ENCODE data around the gene AKIRIN1. TPM values are rescaled to one million over a fixed set of nuclear protein-coding genes. Genes with fewer than 3 reads are reported as not detected.
"Not testable (repeated sequence)": the region's sequence is repeated elsewhere in the genome, so short reads cannot be mapped to it uniquely, and the experiment has no call there.

Gene AKIRIN1
- polyA plus RNA-seq, 1 donor, result 122 TPM

GRCh38 chr1:38992412-38993111 is 1.5 kb downstream of the AKIRIN1 start:
- no peak for DNase-seq

DNA sequence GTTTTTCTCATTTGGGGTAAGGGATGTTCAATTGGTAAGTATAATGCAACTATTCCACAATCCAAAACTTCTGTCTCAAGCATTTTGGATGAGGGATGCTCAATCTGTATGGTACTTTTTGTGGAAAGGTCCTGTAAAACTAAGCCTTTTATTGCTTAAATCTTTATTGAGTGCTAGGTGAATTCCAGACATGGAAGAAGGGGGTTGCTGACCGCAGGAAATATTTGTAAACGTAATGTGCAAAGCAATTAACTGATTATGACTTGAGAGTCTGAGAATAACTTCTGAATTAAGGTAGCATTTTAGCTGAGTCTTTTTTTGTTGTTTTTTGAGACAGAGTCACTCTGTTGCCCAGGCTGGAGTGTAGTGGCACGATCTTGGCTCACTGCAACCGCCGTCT is 3.1 kb downstream of the AKIRIN1 start:
- no peak for DNase-seq

DNA sequence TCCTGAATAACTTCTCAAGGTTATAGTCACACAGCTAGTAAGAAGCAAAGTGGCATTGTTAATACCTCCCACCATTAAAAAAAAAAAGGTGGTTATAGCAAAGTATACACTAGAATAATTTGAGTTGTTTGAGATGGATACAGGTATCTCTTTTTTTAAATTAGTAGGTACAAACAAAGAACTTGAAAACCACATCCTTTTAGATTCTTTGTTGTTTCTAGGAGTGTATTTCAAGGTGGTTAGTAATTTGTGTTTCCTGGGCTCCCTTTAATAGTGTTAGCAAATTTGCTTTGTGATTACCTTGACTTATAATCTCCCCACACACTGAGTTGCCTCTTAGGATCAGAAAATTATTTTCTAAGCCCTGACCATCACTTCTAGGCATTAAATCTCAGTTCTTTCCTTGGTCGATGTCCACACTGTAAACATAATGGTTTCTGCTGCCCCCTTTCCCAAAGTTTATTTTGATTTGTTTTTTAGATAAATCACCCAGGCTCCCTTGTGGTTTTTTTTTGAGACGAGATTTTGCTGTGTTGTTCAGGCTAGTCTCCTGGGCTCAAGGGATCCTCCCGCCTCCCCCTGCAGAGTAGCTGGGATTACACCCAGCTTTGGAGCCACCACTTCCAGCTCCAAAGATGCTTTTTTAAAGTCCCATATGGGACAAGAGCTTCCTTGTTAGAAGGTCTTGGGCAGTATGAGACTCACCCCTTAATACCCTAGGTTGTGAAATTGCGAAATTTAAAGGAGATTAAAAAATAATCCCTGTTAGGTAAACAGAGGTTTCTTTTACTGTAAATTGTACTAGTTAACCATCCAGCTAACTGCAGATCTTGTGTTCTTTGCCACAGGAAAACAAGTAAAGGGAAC is 6.2 kb downstream of the AKIRIN1 start:
- DNase-seq, result no peak

- DNase-seq, result no peak
These were observed 6.8 kb downstream of the AKIRIN1 start for GRCh38 chr1:38997901-38998190.

DNA sequence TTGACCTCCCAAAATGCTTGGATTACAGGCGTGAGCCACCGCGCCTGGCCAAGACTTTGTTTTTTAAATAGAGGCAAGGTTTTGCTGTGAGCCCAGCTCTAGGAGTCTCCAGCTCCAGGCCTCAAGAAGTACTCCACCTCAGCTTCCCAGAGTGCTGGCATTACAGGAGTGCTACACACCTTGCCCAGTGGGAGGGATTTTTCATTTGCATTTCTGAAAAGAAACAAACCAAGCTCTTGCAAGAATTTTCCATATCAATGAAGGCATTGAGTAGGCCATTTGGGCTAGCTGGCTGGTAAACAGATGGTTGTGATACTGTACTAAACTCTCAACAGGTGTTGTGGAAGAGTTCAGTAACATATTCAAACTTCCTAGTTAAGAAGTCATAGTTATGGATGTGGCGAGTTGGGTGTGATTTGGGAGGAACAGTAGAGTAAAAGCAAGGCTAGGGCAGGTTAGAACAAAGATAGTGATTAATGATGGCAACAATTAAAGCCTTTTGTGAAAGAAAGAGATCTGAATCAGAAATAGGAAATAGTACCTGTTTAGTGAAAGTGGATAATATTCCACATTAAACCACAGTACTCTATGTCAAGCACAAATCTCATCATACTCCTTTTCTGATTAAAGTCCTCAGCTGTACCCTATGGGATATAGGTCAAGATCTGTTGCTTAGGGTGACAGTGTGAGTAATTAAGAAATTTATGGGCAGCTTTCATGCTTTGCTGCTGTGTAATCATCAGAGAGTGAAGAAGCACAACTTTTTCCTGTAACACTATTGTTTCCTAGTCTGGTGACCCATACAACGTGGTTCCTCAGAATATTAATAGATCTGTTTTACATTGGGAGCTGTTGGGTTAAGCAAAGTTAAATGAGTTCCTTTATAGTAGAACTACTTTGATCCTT is 10.7 kb downstream of the AKIRIN1 start:
- no peak for DNase-seq

DNA sequence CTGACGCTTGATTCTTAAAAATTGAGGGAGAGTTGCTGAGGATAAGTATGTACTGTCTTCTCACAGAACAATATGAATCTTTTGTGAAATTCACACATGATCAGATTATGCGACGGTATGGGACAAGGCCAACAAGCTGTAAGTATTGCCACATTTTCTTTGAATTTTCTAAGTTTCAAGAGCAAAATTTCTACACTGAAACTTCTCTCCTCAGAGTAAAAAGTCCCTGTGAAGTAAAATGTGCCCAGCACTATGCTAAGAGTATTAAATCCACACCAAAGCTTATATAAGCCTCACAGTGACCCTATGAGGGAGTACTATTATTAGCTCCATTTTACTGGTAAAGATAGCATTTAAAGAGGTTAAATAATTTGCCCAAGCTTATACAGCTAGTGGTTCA is 12.2 kb downstream of the AKIRIN1 start:
- DNase-seq, result no peak

DNA sequence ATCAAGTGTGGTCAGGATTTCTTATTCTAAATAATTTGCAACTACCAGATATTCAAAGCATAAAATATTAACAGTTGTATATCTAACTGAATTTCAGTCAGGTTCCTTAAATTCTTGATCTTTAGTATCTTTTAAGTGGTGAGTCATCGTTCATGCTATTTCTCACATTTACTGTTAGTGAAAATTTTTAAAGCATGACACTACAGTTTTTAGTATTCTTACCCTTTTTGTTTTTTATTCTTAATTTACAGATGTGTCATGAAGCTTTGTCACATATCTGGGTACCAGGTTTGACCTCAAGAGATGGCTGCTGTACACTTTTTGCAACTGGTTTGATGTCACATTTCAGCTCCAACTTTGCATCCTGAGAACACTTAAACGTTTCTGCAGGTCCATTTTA is 12.7 kb downstream of the AKIRIN1 start:
- DNase-seq, result no peak

GRCh38 chr1:39006287-39006686 is 15.2 kb downstream of the AKIRIN1 start:
- no peak for DNase-seq

DNA sequence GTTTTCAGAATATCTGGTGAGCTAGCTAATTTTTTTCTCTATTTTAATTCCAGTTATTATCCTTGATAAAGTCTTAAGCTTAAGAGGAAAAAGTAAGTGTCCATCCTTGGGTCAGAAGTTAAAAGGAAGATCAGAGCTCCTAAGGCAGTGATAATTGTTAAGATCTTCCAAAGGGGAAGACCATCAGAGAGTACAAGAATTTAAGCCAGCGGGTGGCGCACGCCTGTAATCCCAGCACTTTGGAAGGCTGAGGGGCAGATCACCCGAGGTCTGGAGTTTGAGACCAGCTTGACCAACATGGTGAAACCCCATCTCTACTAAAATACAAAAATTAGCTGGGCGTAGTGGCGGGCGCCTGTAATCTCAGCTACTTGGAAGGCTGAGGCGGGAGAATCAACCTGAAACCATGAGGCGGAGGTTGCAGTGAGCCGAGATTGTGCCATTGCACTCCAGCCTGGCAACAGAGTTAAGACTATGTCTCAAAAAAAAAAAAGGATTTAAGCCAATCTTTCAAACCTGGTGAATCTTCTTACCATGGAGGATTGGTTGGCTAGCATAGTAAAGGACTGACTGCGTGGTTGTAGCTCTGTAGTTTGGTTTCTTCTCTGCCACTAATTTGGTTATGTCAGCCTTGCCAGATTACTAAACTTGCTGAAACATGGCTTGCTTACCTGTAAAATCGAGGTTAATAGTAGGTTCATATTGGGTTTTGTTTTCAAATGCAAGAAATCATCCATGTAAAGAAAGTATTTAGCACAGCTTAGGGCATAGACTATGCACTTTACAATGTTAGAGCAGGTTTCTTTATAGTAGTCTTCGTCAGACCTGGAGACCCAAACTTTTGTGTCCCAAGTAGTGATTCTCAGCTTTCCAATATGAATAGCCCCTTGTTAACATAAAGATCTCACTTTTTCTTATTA is 15.9 kb downstream of the AKIRIN1 start:
- DNase-seq, result no peak

DNA sequence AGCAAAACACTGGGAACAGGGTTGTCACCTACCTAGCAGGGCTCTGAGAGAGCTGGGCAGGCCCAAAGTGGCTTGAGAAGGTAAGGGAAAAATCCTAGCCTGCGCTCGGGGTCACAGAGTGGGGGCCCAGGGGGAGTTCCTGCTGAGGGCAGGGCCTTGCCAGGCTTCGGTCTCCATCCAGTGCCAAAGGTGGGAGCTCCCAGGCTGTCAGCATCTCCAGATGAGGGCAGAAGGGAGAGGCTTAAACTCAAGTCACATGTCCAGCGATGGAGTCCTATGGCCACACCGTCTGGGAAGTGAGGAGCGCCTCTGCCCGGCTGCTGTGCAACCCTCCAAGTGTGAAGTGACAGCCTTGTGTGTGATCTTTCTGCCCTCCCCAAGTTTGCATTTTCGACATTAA is 23.9 kb downstream of the AKIRIN1 start:
- not testable (repeated sequence) for DNase-seq

DNA sequence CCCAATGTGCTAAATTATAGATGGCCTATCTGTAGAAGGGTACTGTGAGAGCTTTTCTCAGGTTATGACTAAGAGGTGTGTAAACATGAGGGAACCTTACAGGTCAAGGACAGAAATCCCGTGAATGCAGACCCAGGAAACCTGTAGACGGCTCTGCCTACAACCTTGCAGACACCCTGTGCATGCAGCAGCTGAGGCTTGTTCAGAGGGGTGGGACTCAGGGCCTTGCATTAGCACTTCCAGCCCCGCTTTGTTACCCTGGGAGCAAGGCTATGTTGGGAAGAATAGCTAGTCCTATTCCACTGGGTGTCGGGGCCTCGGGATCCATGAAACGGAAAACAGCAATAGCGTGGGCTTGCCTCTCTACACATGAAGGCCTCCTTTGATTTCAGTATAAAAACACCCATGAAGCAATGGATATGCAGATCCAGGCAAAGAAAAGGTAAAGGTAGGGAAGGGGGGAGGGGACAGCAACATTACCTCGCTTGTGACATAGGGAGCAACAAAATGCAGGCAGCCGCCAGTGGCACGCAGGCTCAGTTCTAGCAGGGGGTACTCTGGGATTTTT is 25.6 kb downstream of the AKIRIN1 start:
- DNase-seq, result no peak

GRCh38 chr1:39017266-39017665 is 26.2 kb downstream of the AKIRIN1 start:
- no peak for DNase-seq

GRCh38 chr1:39020494-39020893 is 29.4 kb downstream of the AKIRIN1 start:
- DNase-seq, result not testable (repeated sequence)

GRCh38 chr1:39021426-39021825 is 30.4 kb downstream of the AKIRIN1 start:
- no peak for DNase-seq

DNA sequence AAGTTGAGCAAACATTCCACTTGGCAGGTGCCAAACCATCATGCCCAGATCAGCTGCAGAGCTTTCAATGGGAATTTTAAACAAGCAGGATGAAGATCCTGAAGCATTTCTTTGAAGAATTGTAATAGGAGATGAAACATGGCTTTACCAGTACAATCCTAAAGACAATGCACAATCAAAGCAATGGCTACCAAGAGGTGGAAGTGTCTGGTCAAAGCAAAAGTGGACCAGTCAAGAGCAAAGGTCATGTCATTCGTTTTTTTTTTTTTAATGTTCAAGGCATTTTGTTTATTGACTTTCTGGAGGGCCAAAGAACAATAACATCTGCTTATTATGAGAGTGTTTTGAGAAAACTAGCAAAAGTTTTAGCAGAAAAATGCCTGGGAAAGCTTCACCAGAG is 32.1 kb downstream of the AKIRIN1 start:
- DNase-seq, result no peak

DNA sequence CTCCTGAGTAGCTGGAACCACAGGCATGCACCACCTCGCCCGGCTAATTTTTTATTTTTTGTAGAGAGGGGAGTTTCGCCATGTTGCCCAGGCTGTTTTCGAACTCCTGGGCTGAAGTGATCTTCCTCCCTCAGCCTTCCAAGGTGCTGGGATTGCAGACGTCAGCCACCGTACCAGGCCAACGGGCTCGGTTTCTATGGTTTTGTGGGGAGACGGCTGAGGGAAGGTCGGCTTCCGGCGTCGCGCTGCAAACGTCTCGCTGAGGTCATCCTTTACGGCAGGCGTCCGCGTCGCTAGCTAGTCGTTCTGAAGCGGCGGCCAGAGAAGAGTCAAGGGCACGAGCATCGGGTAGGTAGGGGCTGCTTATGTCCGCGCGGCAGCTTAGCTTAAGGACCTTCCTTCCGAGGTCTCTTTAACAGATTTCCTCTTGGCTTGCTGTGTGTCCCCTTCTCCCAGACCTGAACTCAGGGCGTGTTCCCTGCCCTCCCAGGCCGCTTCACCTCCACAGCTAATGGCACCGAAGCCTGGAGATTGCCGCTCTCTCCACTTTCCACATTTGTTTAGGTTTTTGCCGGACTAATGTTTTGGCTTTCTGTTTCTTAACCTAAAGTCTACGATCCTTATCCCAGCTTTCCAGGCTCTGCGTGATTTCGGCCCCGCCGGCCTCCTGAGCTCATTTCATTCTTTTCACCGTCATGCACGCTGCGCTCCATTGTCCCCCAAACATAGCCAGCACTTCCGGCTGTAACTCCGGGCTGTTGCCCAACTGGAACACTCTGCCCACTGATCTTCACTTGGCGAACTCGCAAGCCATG is 35.2 kb downstream of the AKIRIN1 start, which contains the start of gene NDUFS5:
Gene NDUFS5, plus strand, starts transcription at position 300 of the 815 bp plus-strand sequence. CDS start 2,375 bp downstream, outside the sequence.
- peak; percentile 91 for DNase-seq

DNA sequence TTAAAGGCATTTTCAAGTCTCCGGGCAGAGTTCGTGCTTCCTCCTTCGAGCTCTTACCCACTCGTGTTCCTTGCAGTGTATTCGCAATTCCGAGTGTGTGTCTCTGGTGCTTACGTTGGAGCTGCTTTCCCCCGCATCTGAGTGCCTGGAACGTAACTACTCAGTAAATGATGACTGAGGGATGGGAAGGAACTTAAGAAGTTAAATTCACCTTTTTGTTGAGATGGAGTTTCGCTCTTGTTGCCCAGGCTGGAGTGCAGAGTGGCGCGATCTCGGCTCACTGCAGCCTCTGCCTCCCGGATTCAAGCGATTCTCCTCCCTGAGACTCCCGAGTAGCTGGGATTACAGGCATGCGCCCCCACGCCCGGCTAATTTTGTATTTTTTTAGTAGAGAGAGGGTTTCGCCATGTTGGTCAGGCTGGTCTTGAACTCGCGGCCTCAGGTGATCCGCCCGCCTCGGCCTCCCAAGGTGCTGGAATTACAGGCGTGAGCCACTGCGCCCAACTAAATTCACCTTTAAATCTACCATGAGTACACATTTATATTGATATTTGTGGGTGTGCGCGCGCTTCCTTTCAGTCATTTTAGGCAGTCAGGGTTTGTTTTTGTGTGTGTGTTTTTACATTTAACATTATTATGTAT is 35.9 kb downstream of the AKIRIN1 start:
- DNase-seq, result no peak

GRCh38 chr1:39034114-39034654 is 43.1 kb downstream of the AKIRIN1 start:
- no peak for DNase-seq

- DNase-seq, result no peak
These were observed 45.6 kb downstream of the AKIRIN1 start for GRCh38 chr1:39036678-39037077.
